Activated CD4-positive, alpha-beta memory T cell treated with anti-CD3 and anti-CD28 coated beads, Interleukin-2, amount 10 ng/mL, durations not matched to agents 7 days and 5 days (primary cell): Measurements from ENCODE around the gene RARG. TPM values are rescaled to one million over a fixed set of nuclear protein-coding genes. Genes with fewer than 3 reads are reported as not detected.
"Not testable (repeated sequence)": the region's sequence is repeated elsewhere in the genome, so short reads cannot be mapped to it uniquely, and the experiment has no call there.

Source experiments
- CTCF ChIA-PET: fragments of 350-600 bp; sonication (Branson Sonifier 250); formaldehyde crosslinking; loops from one replicate; lab custom pipeline; 2021; ENCODE audit warnings: antibody characterized with exemption, inconsistent platforms; lab: Charles Lee
- POLR2A ChIA-PET: fragments of 350-600 bp; sonication (Branson Sonifier 250); formaldehyde crosslinking; loops from one replicate; lab custom pipeline; 2021; ENCODE audit warnings: antibody characterized with exemption; lab: Charles Lee
- DNase-seq: peaks from one replicate; pipeline ENCODE4 v3.0.0-alpha.2; 2020
- H3K27ac Mint-ChIP-seq: one replicate; pipeline ENCODE4 v1.8.0; 2021; ENCODE audit warnings: mild to moderate bottlenecking, mixed read lengths
- H3K27me3 Mint-ChIP-seq: one replicate; pipeline ENCODE4 v1.8.0; 2021; ENCODE audit warnings: mixed read lengths
- H3K36me3 Mint-ChIP-seq: one replicate; pipeline ENCODE4 v1.8.0; 2021; ENCODE audit warnings: low read depth, mixed read lengths
- H3K4me1 Mint-ChIP-seq: one replicate; pipeline ENCODE4 v1.8.0; 2021; ENCODE audit warnings: mixed read lengths
- H3K4me3 Mint-ChIP-seq: one replicate; pipeline ENCODE4 v1.8.0; 2021; ENCODE audit warnings: mild to moderate bottlenecking, mixed read lengths
- H3K9me3 Mint-ChIP-seq: one replicate; pipeline ENCODE4 v1.8.0; 2021; ENCODE audit warnings: mixed read lengths
- total RNA-seq, 2 experiments: library from RNA; stranded (reverse); gene quantifications; one replicate each; pipeline ENCODE4 v1.2.3, GENCODE V29; 2021

RARG gene
- total RNA-seq, 2 experiments from 2014 or later, result 46.1 to 47.4 TPM

DNA sequence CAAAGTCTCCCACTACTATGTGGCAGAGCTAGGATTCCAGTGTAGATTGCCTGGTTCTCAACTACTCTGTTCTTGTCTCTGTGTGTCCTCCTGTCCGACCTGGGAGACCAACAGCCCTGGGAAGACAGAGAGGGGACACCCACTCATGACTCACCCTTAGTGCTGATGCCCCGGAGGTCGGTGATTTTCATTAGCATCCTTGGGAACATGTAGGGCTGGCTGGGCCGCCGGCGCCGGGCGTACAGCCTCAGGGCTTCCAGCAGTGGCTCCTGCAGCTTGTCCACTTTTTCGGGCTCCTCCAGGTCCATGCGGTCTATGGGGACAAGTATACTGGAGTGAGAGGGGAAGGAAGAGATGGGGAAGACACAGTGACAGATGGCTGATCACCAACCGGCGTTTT, 19.1 kb downstream of the RARG start:
- no peaks in the 10 kb centered on the region for H3K9me3 Mint-ChIP-seq
- peaks cover 91% of the 10 kb centered on the region for H3K4me1 Mint-ChIP-seq
- peak overlapping the region; percentile 55 for H3K27ac Mint-ChIP-seq
- DNase-seq, result no peak
- POLR2A ChIA-PET, result interaction anchor here (0.7 to 8.3 kb wide), 7 partner anchors 30 to 108 kb away, joined by 3 to 71 read pairs (median 5); partner anchors contain the start of genes AAAS and ESPL1
- peaks cover 75% of the 10 kb centered on the region for H3K36me3 Mint-ChIP-seq
- CTCF ChIA-PET, result interaction anchor here (0.7 to 15.2 kb wide), 21 partner anchors 6 to 403 kb away, joined by 3 to 211 read pairs (median 9); partner anchors contain the start of genes AAAS, CSAD, ESPL1 and ZNF740
- H3K4me3 Mint-ChIP-seq, result no peak overlapping the region
- H3K27me3 Mint-ChIP-seq, result no peaks in the 10 kb centered on the region

DNA sequence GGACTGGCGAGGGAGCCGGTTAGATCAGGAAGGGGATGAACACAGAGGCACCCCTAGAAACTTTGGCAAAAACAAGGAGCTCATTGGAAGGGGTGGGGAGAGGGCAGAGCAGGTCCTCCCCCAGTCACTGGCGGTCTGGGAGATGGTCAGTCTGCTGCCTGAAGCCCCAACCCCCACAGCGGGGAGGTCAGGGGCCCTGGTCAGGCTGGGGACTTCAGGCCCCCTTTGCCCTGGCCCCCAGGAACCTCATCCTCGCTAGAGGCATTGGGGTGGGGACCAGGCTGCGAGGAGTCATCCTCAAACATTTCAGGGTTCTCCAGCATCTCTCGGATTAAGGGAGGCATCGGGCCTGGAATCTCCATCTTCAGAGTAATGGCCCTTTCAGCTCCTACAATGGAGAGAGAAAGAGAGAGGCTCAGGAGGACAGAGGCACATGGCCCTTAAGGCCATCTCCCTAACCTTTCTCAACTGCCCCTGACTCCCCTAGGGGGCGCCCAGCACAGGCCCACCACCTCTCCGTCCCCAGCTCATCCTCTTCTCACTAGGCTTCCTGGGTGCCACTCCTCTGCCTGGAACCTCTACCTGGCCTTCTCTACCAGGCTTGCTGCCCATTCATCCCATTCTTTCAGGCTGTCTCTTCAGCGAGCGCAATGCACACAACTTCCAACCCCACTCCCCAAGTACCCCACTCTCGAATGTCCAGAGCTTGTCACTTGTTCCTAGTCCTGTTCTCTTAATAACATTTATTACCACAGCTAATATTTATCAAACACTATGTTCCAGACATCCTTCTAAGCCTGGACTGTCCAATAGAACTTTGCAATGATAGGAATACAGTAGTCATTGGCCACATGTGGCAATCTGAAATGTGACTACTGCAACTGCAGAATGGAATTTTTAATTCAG, 20.3 kb downstream of the RARG start:
- no peak overlapping the region for H3K27ac Mint-ChIP-seq

DNA sequence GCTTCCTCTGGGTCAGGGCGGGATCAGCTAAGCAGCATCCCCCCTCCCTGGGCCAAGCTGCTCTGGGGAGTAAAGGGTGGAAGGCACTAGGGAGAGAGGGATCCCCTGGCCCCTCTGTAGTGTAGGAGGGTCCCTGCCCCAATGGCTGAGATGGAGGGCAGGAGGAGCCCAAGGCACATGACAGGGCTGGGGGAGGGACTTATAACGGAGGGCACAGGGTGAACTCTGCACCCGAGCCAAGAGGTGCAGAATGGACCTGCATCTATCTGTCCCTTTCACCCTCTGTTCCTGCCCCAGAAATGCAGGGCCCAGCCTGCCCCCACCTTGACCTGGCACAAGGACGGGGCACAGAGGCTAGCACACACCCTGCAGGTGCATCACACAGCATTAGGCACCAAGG, 21.2 kb downstream of the RARG start:
- H3K4me3 Mint-ChIP-seq, result no peak overlapping the region
- ChIA-PET CTCF (interaction anchor here (1.0 to 15.2 kb wide), 13 partner anchors 8 to 134 kb away, joined by 3 to 211 read pairs (median 11); partner anchors contain the start of genes AAAS, ESPL1 and PFDN5), POLR2A (interaction anchor here (1.1 to 14.6 kb wide), 9 partner anchors 8 to 113 kb away, joined by 3 to 263 read pairs (median 10); partner anchors contain the start of genes CSAD, ESPL1, SOAT2 and ZNF740)
- no peaks in the 10 kb centered on the region for H3K9me3 Mint-ChIP-seq
- DNase-seq, result no peak
- H3K27me3 Mint-ChIP-seq, result no peaks in the 10 kb centered on the region
- H3K4me1 Mint-ChIP-seq, result peaks cover 84% of the 10 kb centered on the region
- peak overlapping the region; percentile 21 for H3K27ac Mint-ChIP-seq
- peaks cover 75% of the 10 kb centered on the region for H3K36me3 Mint-ChIP-seq

More for the DNA sequence above, 20.3 kb downstream of the RARG start:
- no peaks in the 10 kb centered on the region for H3K9me3 Mint-ChIP-seq
- peaks cover 89% of the 10 kb centered on the region for H3K4me1 Mint-ChIP-seq
- DNase-seq, result no peak
- peaks cover 73% of the 10 kb centered on the region for H3K36me3 Mint-ChIP-seq
- H3K4me3 Mint-ChIP-seq, result no peak overlapping the region
- POLR2A ChIA-PET, result interaction anchor here (0.8 to 9.1 kb wide), 6 partner anchors 7 to 109 kb away, joined by 3 to 117 read pairs (median 14); partner anchors contain the start of genes ESPL1 and SOAT2
- no peaks in the 10 kb centered on the region for H3K27me3 Mint-ChIP-seq
- CTCF ChIA-PET, result interaction anchor here (0.7 to 15.2 kb wide), 20 partner anchors 7 to 209 kb away, joined by 3 to 211 read pairs (median 8); partner anchors contain the start of genes AAAS, CSAD, ESPL1 and PFDN5

DNA sequence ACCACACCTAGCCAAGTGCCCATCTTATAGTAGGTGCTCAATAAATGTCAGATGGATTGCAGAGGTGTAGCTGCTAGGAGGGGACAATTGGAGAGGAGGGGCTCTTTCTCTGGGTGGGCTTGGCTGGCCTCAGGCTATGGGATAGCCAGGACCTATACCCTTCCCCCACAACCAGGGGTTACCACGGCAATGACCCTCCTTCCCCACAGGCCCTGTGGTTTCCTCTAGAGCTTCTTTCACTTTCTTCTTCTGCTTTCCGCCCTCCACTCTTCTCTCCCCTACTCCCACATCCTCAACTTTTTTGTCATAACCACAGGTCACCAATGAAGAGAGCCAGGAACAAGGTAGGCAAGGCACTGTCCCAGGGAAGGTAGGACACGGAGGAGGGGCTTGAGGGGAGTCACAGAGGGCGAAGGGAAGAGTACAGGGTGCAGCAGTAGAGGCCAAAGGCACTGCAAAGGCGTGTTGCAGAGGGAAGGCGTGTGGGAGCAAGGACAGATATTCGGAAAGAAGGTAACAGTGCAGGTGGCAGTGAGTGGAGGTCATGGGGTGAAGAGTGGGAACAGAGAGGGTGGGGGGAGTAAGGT, 23.0 kb downstream of the RARG start:
- H3K27ac Mint-ChIP-seq, result peak overlapping the region; percentile 89
- H3K4me3 Mint-ChIP-seq, result peak overlapping the region; percentile 82
- H3K27me3 Mint-ChIP-seq, result no peaks in the 10 kb centered on the region
- no peaks in the 10 kb centered on the region for H3K9me3 Mint-ChIP-seq
- peaks cover 72% of the 10 kb centered on the region for H3K36me3 Mint-ChIP-seq
- peaks cover 80% of the 10 kb centered on the region for H3K4me1 Mint-ChIP-seq
- DNase-seq, result peak; percentile 62
- CTCF ChIA-PET, result interaction anchor here (0.6 to 15.2 kb wide), 15 partner anchors 10 to 289 kb away, joined by 3 to 211 read pairs (median 6); partner anchors contain the start of genes AAAS, CSAD, ESPL1 and MYG1
- POLR2A ChIA-PET, result interaction anchor here (0.7 to 14.6 kb wide), 18 partner anchors 9 to 292 kb away, joined by 3 to 263 read pairs (median 6); partner anchors contain the start of genes AAAS, CSAD, ESPL1 and PFDN5

DNA sequence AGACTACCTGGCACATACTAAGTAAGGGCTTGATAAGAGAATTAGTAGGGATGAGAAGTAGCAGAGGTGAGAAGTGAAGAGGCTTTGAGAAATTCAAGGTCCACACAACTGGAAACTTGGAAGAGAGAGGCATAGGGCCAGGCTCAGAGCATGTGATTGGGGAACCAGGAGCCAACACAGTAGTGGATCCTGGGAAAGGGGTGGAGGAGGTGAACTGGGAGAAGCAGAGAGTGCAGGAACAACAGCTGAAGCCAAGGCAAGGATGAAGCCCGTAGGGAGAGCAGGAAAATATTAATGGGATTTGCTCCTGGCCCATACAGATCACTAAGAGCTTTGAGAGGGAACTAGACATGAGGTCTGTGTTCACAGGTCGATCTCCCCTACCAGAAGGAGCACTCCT, 23.6 kb downstream of the RARG start:
- ChIA-PET POLR2A (interaction anchor here (0.6 to 14.6 kb wide), 19 partner anchors 8 to 292 kb away, joined by 3 to 263 read pairs (median 5); partner anchors contain the start of genes AAAS, CSAD, ESPL1 and PFDN5), CTCF (interaction anchor here (0.6 to 15.2 kb wide), 16 partner anchors 10 to 213 kb away, joined by 3 to 211 read pairs (median 6); partner anchors contain the start of genes AAAS, CSAD, ESPL1 and PFDN5)
- peak overlapping the region; percentile 89 for H3K27ac Mint-ChIP-seq
- peak overlapping the region; percentile 82 for H3K4me3 Mint-ChIP-seq
- no peak for DNase-seq
- peaks cover 71% of the 10 kb centered on the region for H3K36me3 Mint-ChIP-seq
- no peaks in the 10 kb centered on the region for H3K9me3 Mint-ChIP-seq
- H3K27me3 Mint-ChIP-seq, result no peaks in the 10 kb centered on the region
- H3K4me1 Mint-ChIP-seq, result peaks cover 79% of the 10 kb centered on the region

DNA sequence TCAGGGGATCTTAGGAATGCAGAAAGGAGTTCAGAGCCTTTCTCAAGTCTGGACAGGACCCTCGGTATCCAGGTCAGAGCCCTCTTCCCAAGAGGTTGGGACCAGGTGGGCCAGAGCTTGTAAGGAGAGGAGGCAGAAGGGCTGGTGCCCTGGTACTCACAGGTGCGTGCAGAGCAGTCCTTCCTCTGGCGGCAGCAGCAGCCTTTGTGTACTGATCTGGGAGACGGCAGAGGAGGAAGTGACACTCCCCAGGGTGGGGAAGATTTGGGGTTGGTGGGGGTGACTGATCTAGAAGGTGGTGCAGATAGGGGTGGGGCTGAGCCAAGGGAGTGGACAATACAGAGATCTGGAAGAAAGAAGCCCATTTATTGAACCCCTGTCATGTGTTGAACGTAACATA, 25.0 kb downstream of the RARG start, which contains the start of gene ITGB7:
TSS of gene ITGB7 (minus strand) at position 210 of the 400 bp plus-strand sequence. CDS start 6,808 bp downstream, outside the sequence.
- peak within 1 kb of the TSS; percentile 89 for H3K27ac Mint-ChIP-seq
- H3K4me3 Mint-ChIP-seq, result peak within 1 kb of the TSS; percentile 78
- CTCF ChIA-PET, result interaction anchor here (0.8 to 15.2 kb wide), 9 partner anchors 9 to 114 kb away, joined by 3 to 211 read pairs (median 3); partner anchors contain the start of genes AAAS and PFDN5
- no peaks in the 10 kb centered on the region for H3K27me3 Mint-ChIP-seq
- H3K9me3 Mint-ChIP-seq, result no peaks in the 10 kb centered on the region
- POLR2A ChIA-PET, result interaction anchor here (0.9 to 14.6 kb wide), 17 partner anchors 9 to 275 kb away, joined by 3 to 263 read pairs (median 6); partner anchors contain the start of genes AAAS, CSAD, ESPL1 and PFDN5
- peak; percentile 84 for DNase-seq
- peaks cover 64% of the 10 kb centered on the region for H3K36me3 Mint-ChIP-seq
- H3K4me1 Mint-ChIP-seq, result peaks cover 78% of the 10 kb centered on the region

DNA sequence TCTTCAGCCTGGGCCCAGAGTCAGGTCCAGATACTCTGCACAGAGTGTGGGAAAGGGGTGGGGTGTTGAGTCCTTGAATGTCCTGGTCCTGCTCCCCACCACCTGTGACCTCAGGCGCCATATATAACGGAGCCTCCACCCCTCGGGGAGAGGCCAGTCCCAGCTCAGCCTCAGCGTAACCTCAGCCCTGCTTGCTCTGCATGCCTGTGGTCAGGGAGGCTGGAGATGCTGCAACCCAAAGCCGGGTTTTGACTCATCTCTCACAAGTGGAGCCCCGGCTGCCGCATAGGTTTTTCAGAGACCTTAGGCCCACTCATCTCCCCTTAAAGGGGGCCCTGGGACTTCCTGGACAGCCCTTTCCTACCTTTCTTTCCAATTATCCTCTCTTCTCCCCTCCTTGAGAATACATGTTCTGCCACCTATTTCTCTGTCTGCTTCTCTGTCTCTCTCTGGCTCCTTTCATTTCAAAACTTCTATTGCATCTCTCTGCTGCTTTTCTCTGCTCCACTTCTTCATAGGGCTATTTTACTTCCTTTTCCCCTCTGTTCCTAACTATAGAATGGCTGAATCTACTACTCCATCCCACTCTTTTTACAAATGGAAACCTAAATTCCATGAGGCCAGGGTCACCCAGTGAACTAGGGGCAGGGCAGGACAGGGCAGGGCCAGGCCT, 26.1 kb downstream of the RARG start:
- H3K27me3 Mint-ChIP-seq, result no peaks in the 10 kb centered on the region
- no peaks in the 10 kb centered on the region for H3K9me3 Mint-ChIP-seq
- H3K4me3 Mint-ChIP-seq, result peak overlapping the region; percentile 78
- H3K36me3 Mint-ChIP-seq, result peaks cover 59% of the 10 kb centered on the region
- ChIA-PET CTCF (interaction anchor here (1.0 to 15.2 kb wide), 8 partner anchors 8 to 115 kb away, joined by 3 to 211 read pairs (median 5); partner anchors contain the start of gene AAAS), POLR2A (interaction anchor here (0.9 to 14.6 kb wide), 14 partner anchors 7 to 276 kb away, joined by 3 to 263 read pairs (median 6); partner anchors contain the start of genes AAAS, CSAD, SP1 and ZNF740)
- DNase-seq, result peak; percentile 90
- H3K27ac Mint-ChIP-seq, result peak overlapping the region; percentile 84
- peaks cover 82% of the 10 kb centered on the region for H3K4me1 Mint-ChIP-seq

DNA sequence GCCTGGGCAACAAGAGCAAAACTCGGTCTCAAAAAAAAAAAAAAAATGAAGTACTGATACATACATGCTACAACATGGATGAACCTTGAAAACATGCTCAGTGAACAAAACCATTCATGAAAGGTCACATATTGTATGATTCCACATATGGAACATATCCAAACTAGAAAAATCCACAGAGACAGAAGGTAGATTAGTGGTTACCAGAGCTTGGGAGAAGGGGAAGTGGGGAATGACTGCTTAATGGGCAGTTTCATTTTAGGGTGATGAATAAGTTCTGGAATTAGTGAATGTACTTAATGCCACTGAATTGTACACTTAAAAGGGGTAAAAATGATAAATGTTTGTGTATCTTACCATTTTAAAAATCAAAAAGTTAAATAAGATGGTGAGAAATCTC, 27.7 kb downstream of the RARG start:
- DNase-seq, result no peak
- CTCF ChIA-PET, result interaction anchor here (2.2 to 8.9 kb wide), 2 partner anchors 9 to 15 kb away, joined by 7 to 74 read pairs; no protein-coding TSS in a partner anchor
- no peaks in the 10 kb centered on the region for H3K27me3 Mint-ChIP-seq
- H3K4me3 Mint-ChIP-seq, result peak overlapping the region; percentile 78
- H3K36me3 Mint-ChIP-seq, result peaks cover 62% of the 10 kb centered on the region
- H3K4me1 Mint-ChIP-seq, result peaks cover 82% of the 10 kb centered on the region
- no peaks in the 10 kb centered on the region for H3K9me3 Mint-ChIP-seq
- H3K27ac Mint-ChIP-seq, result peak overlapping the region; percentile 41
- POLR2A ChIA-PET, result interaction anchor here (1.3 to 14.6 kb wide), 3 partner anchors 9 to 18 kb away, joined by 3 to 263 read pairs (median 117); partner anchors contain the start of genes CSAD and ZNF740

DNA sequence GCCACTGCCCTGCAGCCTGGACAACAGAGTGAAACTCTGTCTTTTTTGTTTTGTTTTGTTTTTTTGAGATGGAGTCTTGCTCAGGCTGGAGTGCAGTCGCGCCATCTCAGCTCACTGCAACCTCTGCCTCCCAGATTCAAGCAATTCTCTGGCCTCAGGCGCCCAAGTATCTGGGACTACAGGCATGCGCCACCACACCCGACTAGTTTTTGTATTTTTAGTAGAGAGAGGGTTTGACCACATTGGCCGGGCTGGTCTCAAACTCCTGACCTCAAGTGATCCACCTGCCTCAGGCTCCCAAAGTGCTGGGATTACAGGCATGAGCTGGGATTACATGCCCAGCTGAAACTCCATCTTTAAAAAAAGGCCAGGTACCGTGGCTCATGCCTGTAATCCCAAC, 29.7 kb downstream of the RARG start:
- peaks cover 71% of the 10 kb centered on the region for H3K36me3 Mint-ChIP-seq
- CTCF ChIA-PET, result interaction anchor here (1.5 to 8.9 kb wide), 3 partner anchors 11 to 43 kb away, joined by 9 to 74 read pairs (median 12); partner anchors contain the start of genes CSAD and ZNF740
- not testable (repeated sequence) for H3K27me3 Mint-ChIP-seq, H3K4me3 Mint-ChIP-seq, DNase-seq, H3K9me3 Mint-ChIP-seq
- H3K4me1 Mint-ChIP-seq, result peaks cover 80% of the 10 kb centered on the region
- peak overlapping the region; percentile 73 for H3K27ac Mint-ChIP-seq
- POLR2A ChIA-PET, result interaction anchor here (1.3 to 14.6 kb wide), 6 partner anchors 9 to 67 kb away, joined by 3 to 263 read pairs (median 6); partner anchors contain the start of genes CSAD and ZNF740

DNA sequence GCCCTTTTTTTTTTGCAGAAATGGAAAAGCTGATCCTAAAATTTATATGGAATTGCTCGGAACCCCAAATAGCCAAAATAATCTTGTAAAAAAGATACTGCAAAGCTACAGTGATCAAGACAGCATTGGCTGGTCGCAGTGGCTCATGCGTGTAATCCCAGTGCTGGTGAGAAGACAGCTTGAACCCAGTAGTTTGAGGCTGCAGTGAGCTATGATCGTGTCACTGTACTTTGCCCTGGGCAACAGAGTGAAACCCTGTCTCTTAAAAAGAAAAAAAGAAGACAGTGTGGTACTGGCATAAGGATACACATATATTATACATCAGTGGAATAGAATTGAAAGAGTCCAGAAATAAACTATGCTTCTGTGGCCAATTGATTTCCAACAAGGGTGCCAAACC, 30.4 kb downstream of the RARG start:
- POLR2A ChIA-PET, result interaction anchor here (1.3 to 14.6 kb wide), 8 partner anchors 10 to 67 kb away, joined by 3 to 263 read pairs (median 5); partner anchors contain the start of genes CSAD and ZNF740

DNA sequence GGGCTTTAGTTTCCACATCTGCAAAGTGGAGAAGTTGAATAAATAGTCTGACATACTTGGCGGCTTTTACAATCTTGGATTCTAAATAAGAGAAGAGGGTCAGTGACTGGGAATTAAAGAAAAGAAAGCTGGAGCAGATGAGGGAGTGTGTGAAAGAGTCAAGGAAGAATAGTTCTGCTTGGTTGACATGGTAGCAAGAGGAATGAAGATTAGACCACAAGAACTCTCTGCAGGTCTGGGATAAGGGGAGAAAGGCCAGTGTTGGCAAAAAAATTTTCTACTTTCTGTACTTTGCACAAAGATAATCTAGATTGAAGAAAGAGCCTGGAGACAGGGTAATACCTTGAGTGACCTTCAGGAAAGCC, 30.9 kb downstream of the RARG start:
- Mint-ChIP-seq H3K36me3 (peaks cover 74% of the 10 kb centered on the region), H3K4me3 (peak overlapping the region; percentile 66), H3K9me3 (no peaks in the 10 kb centered on the region), H3K27ac (peak overlapping the region; percentile 84), H3K4me1 (peaks cover 84% of the 10 kb centered on the region), H3K27me3 (no peaks in the 10 kb centered on the region)
- DNase-seq, result no peak
- POLR2A ChIA-PET, result interaction anchor here (0.9 to 14.6 kb wide), 8 partner anchors 10 to 98 kb away, joined by 3 to 263 read pairs (median 5); partner anchors contain the start of genes CSAD, MYG1 and ZNF740
- CTCF ChIA-PET, result interaction anchor here (0.6 to 8.9 kb wide), 8 partner anchors 12 to 991 kb away, joined by 3 to 74 read pairs (median 8); partner anchors contain the start of genes CSAD and ZNF740

More for the DNA sequence above, 30.4 kb downstream of the RARG start:
- Mint-ChIP-seq H3K27me3 (no peaks in the 10 kb centered on the region), H3K4me3 (peak overlapping the region; percentile 41), H3K36me3 (peaks cover 74% of the 10 kb centered on the region), H3K4me1 (peaks cover 80% of the 10 kb centered on the region), H3K27ac (peak overlapping the region; percentile 73), H3K9me3 (no peaks in the 10 kb centered on the region)
- no peak for DNase-seq
- CTCF ChIA-PET, result interaction anchor here (0.6 to 8.9 kb wide), 5 partner anchors 12 to 990 kb away, joined by 3 to 74 read pairs (median 9); partner anchors contain the start of genes CSAD and ZNF740
